HCT116 (cell line): ENCODE results near the gene ATP2B1.

Experiments used
- CEBPB ChIP-seq: IDR thresholded peaks from 2 replicates; pipeline ENCODE4 v1.6.1; 2012; ENCODE audit warnings: low read depth
- CTCF ChIP-seq, 3 experiments: fragments of 200-600 bp in 1 of 3; sonication (generic) in 1 of 3; IDR thresholded peaks in 2 of 3; conservative IDR thresholded peaks in 1 of 3; 2 replicates each; pipeline ENCODE4 v1.5.1; 2012 to 2017; ENCODE audit warnings: low read depth in 2 of 3, low read length in 2 of 3, antibody characterized with exemption in 1 of 3, borderline replicate concordance in 1 of 3, control low read depth in 1 of 3, mild to moderate bottlenecking in 1 of 3, mixed read lengths in 1 of 3, mixed run types in 1 of 3, moderate library complexity in 1 of 3; ENCODE audit not compliant: insufficient read depth in 1 of 3
- EZH2 ChIP-seq: fragments of 200-600 bp; sonication (generic); IDR thresholded peaks from 2 replicates; pipeline ENCODE4 v1.6.1; 2017; ENCODE audit warnings: antibody characterized with exemption, mixed run types
- EZH2phosphoT487 ChIP-seq: fragments of 200-600 bp; IDR thresholded peaks from 2 replicates; pipeline ENCODE4 v1.6.1; 2018; ENCODE audit warnings: antibody characterized with exemption, borderline replicate concordance
- JUND ChIP-seq: IDR thresholded peaks from 2 replicates; pipeline ENCODE4 v1.6.1; 2012
- MAX ChIP-seq: IDR thresholded peaks from 2 replicates; pipeline ENCODE4 v1.6.1; 2012
- POLR2A ChIP-seq: IDR thresholded peaks from 2 replicates; pipeline ENCODE4 v1.7.0; 2011; ENCODE audit warnings: borderline replicate concordance; ENCODE audit not compliant: insufficient read depth, insufficient read length; ENCODE audit errors: extremely low read depth
- POLR2AphosphoS5 ChIP-seq: IDR thresholded peaks from 2 replicates; pipeline ENCODE4 v1.6.1; 2011; ENCODE audit warnings: mild to moderate bottlenecking, low read depth, low read length, moderate library complexity
- RAD21 ChIP-seq: IDR thresholded peaks from 2 replicates; pipeline ENCODE4 v1.6.1; 2012; ENCODE audit warnings: low read depth, mild to moderate bottlenecking
- REST ChIP-seq: IDR thresholded peaks from 2 replicates; pipeline ENCODE4 v1.6.1; 2012; ENCODE audit warnings: low read depth
- SIN3A ChIP-seq: IDR thresholded peaks from 2 replicates; pipeline ENCODE4 v1.6.1; 2012; ENCODE audit warnings: low read depth
- TCF7L2 ChIP-seq: IDR thresholded peaks from 2 replicates; pipeline ENCODE4 v1.7.0; 2011; ENCODE audit warnings: borderline replicate concordance, inconsistent platforms; ENCODE audit not compliant: insufficient read depth, insufficient read length; ENCODE audit errors: extremely low read depth
- ZBTB33 ChIP-seq: IDR thresholded peaks from 2 replicates; pipeline ENCODE4 v1.6.1; 2011; ENCODE audit warnings: mild to moderate bottlenecking, low read length, moderate library complexity; ENCODE audit not compliant: insufficient replicate concordance; ENCODE audit errors: extremely low read depth

- TF ChIP-seq CTCF (IDR thresholded peaks at IDR 0.05 in 2 of 3, conservative IDR thresholded peaks at IDR 0.05 in 1 of 3; ENCODE audit: borderline replicate concordance in 1 of 3, insufficient read depth in 1 of 3, low read depth in 2 of 3, low read length in 2 of 3), result no peak
- TF ChIP-seq POLR2A, result no peak
- TF ChIP-seq JUND, result no peak
- no peak for TF ChIP-seq POLR2AphosphoS5
- TF ChIP-seq EZH2phosphoT487, result no peak
- no peak for TF ChIP-seq CEBPB
- no peak for TF ChIP-seq EZH2
- TF ChIP-seq SIN3A, result no peak
- TF ChIP-seq TCF7L2, result no peak
- no peak for TF ChIP-seq RAD21
- TF ChIP-seq REST, result no peak
- TF ChIP-seq ZBTB33, result no peak
- TF ChIP-seq MAX, result no peak
Observed at GRCh38 chr12:89702503-89702902, 6.1 kb downstream of the ATP2B1 start.
